ENCODE measurements around the gene LRRFIP1.

LRRFIP1 gene

DNA sequence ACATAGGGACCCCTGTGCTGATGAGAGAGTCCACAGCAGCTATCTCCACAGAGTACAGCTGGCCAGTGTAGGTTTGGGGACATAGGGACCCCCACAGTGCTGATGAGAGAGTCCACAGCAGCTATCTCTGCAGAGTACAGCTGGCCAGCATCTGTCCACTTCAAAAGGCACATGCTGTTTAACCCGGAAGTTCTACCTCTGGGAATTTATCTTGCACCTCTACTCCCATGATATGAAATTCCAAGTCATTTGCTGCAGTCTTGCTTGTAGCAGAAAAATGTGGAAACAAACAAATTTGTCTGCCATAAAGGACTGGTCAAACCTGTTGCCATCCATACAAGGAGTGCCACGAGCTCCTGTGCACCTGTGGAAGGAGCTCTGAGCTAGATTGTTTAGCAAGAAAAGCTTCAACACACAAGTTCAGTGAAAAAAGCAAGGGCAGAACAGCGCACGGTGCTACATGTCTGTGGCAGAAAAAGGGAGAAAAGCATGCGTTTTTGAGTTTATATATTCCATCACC, 33.1 kb downstream of the LRRFIP1 start:
- DNase-seq (ENCODE audit: low read depth): no peak
- no peak overlapping the region for H3K4me3 ChIP-seq (ENCODE audit: low read depth, low read length)
- TF ChIP-seq, protein P1, sequence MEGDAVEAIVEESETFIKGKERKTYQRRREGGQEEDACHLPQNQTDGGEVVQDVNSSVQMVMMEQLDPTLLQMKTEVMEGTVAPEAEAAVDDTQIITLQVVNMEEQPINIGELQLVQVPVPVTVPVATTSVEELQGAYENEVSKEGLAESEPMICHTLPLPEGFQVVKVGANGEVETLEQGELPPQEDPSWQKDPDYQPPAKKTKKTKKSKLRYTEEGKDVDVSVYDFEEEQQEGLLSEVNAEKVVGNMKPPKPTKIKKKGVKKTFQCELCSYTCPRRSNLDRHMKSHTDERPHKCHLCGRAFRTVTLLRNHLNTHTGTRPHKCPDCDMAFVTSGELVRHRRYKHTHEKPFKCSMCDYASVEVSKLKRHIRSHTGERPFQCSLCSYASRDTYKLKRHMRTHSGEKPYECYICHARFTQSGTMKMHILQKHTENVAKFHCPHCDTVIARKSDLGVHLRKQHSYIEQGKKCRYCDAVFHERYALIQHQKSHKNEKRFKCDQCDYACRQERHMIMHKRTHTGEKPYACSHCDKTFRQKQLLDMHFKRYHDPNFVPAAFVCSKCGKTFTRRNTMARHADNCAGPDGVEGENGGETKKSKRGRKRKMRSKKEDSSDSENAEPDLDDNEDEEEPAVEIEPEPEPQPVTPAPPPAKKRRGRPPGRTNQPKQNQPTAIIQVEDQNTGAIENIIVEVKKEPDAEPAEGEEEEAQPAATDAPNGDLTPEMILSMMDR (IDR thresholded peaks at IDR 0.05; ENCODE audit: insufficient read depth, low read depth, low read length, missing control alignments): no peak

DNA sequence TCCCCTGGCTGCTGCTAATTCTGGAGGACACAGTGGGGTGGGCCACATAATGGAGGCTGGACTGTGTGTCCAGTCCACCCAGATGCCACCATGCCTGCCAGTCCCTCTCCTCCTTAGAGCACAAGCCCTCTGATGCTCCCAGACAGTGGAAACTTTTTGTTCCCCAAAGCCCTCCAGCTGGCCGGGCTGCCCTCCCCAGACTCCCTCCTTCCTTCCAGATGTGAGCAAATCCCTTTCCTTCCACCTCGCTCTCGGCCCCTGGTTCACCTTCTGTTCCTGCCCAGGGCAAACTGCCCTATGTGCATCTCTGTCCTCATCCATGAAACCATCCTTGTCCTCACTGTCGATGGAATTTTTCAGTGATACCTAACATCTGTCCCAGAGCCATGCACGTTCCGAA, 33.9 kb downstream of the LRRFIP1 start:
- H3K4me3 ChIP-seq (ENCODE audit: low read depth, low read length): no peak overlapping the region
- TF ChIP-seq, protein P1 (IDR thresholded peaks at IDR 0.05; ENCODE audit: insufficient read depth, low read depth, low read length, missing control alignments): no peak
- no peak for DNase-seq (ENCODE audit: low read depth)

DNA sequence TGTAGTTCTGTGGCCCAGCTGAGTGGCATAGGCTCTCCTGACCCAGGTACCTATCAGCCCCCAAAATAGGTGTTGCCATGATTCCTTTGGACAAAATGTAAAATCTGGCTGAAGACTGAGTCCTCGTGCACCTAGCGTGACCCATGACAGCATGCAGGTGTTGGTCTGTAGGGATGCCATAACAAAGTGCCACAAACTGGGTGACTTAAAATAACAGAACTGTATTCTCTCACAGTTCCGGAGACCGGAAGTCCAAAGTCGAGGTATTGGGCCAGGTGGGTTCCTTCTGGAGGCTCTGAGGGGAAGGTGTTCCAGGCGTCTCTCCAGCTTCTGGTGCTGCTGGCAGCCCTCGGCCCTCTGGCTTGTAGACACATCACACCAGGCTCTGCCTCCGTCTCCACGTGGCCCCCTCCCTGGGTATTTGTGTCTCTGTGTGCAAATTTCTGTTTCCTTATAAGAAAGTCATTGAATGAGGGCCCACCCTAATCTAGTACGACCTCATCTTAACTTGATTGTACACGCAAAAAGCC, 34.5 kb downstream of the LRRFIP1 start:
- no peak overlapping the region for H3K4me3 ChIP-seq (ENCODE audit: low read depth, low read length)
- TF ChIP-seq, protein P1 (IDR thresholded peaks at IDR 0.05; ENCODE audit: insufficient read depth, low read depth, low read length, missing control alignments): no peak
- DNase-seq (ENCODE audit: low read depth): no peak

DNA sequence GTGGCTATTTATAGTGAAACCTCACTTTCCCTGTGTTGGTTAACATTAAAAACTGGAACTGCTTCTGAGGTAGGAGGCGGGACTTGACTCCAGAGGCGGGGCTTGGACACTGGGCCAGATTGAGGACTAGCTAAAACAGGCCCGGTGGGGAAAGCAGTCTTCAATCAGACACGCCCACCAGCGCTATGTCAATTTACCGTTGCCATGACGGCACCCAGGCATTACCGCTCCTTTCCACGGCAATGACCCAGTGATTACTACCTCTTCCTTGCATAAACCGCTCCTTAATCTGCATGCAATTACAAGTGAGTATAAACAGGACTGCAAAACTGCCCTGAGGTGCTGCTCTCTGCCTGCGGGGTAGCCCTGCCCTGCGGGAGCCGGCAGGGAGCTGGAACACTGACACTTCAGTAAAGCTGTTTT, 35.3 kb downstream of the LRRFIP1 start:
- DNase-seq (ENCODE audit: low read depth): peak; percentile 33
- TF ChIP-seq, protein P1 (IDR thresholded peaks at IDR 0.05; ENCODE audit: insufficient read depth, low read depth, low read length, missing control alignments): no peak
- H3K4me3 ChIP-seq (ENCODE audit: low read depth, low read length): no peak overlapping the region

DNA sequence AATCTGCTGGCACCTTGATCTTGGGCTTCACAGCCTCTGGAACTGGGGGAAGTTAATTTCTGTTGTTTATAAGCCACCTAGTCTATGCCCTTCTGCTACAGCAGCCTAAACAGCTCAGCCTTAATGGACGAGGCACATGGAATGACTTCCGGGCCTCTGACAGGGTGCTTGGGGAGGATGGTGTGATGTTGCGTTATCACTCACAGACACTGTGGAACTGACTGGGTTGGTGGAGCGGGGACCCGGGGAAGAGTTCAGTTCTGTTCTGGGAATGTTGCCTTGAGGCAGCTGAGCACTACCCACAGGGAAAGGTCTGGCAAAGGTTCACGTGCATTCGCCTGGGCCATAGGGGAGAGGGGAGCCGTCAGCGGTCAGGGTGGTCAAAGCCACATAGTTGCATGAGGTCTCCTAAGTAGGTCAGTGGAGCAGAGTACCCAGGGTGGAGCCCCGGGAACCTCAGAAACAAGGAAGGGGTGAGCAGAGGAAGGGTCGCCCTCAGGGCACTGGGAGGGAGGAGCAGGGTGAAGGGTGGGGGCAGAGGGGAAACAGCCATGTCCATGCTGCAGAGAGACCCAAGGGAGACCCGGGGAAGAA, 36.2 kb downstream of the LRRFIP1 start:
- H3K4me3 ChIP-seq (ENCODE audit: low read depth, low read length): no peak overlapping the region
- TF ChIP-seq, protein P1 (IDR thresholded peaks at IDR 0.05; ENCODE audit: insufficient read depth, low read depth, low read length, missing control alignments): no peak
- no peak for DNase-seq (ENCODE audit: low read depth)

DNA sequence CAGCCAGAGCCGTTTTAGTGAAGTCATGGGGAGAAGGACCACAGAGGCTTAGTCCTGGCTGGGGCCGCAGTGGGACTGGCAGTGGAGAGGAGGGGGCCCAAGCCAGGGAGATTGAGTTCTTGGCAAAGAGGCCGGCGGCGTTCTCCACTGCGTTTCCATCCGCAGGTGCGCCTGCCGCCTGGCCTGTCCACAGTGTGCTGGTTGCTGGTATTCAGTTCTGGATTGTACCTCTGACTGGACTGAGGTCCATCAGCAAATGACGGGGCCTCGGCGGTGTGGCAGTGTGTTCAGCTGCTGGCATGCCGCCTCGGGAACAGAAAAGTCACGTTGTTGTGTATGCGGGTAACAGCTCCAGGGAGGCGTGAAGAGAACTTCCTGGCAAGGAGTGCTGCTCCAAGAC, 36.8 kb downstream of the LRRFIP1 start:
- no peak overlapping the region for H3K4me3 ChIP-seq (ENCODE audit: low read depth, low read length)
- DNase-seq (ENCODE audit: low read depth): no peak
- TF ChIP-seq, protein P1 (IDR thresholded peaks at IDR 0.05; ENCODE audit: insufficient read depth, low read depth, low read length, missing control alignments): no peak

DNA sequence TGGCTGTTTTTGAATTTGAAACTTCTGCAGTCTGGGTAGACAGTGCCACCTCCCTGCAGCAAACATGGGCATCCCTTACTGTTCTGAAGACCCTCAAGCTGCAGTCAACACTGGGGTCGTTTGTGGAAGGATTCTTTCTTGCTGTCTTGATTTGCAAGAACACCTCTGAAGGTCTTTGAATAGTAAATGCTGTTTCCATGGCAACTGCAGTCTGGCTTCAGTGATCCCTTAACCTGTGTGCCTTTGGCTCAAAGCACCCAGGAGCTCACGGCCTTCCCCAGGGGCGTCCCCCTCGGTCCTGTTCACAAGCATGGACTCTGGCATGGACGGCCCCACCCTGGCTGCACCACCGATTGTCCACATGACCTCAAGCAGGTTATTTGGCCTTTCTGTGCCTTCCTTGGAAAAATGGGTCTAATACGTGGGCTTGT, 38.3 kb downstream of the LRRFIP1 start:
- peak; percentile 46 for DNase-seq (ENCODE audit: low read depth)

More for the DNA sequence above, 38.3 kb downstream of the LRRFIP1 start:
- TF ChIP-seq, protein P1 (IDR thresholded peaks at IDR 0.05; ENCODE audit: insufficient read depth, low read depth, low read length, missing control alignments): no peak
- no peak overlapping the region for H3K4me3 ChIP-seq (ENCODE audit: low read depth, low read length)
